ENCODE data around the gene IL15RA. TPM values are rescaled to one million over a fixed set of nuclear protein-coding genes. Genes with fewer than 3 reads are reported as not detected.
"Not testable (repeated sequence)": the region's sequence is repeated elsewhere in the genome, so short reads cannot be mapped to it uniquely, and the experiment has no call there.

The IL15RA gene
- total RNA-seq, 1 donor from 2014 or later = 41.0 TPM

GRCh38 chr10:5963591-5963990 lies 13.8 kb downstream of the IL15RA start:
- Histone ChIP-seq H3K4me3 (no peak overlapping the region), H3K4me1 (peaks cover 5% of the 10 kb centered on the region), H3K27ac (no peak overlapping the region), H3K27me3 (no peaks in the 10 kb centered on the region), H3K36me3 (peaks cover 0 to 29% of the 10 kb centered on the region in 2 donors), H3K9me3 (no peaks in the 10 kb centered on the region)
- intact Hi-C loops (cut with DNase I) = no loop called here
- TF ChIP-seq, protein P1, sequence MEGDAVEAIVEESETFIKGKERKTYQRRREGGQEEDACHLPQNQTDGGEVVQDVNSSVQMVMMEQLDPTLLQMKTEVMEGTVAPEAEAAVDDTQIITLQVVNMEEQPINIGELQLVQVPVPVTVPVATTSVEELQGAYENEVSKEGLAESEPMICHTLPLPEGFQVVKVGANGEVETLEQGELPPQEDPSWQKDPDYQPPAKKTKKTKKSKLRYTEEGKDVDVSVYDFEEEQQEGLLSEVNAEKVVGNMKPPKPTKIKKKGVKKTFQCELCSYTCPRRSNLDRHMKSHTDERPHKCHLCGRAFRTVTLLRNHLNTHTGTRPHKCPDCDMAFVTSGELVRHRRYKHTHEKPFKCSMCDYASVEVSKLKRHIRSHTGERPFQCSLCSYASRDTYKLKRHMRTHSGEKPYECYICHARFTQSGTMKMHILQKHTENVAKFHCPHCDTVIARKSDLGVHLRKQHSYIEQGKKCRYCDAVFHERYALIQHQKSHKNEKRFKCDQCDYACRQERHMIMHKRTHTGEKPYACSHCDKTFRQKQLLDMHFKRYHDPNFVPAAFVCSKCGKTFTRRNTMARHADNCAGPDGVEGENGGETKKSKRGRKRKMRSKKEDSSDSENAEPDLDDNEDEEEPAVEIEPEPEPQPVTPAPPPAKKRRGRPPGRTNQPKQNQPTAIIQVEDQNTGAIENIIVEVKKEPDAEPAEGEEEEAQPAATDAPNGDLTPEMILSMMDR (IDR thresholded peaks at IDR 0.05) = no peak
- no peak for TF ChIP-seq POLR2AphosphoS5 (IDR thresholded peaks at IDR 0.05; ENCODE audit: insufficient read depth in 1 of 2, low read depth in 1 of 2)
- no peak for TF ChIP-seq POLR2A (IDR thresholded peaks at IDR 0.05)
- no peak for DNase-seq (ENCODE audit: extremely low spot score in 2 of 2)

DNA sequence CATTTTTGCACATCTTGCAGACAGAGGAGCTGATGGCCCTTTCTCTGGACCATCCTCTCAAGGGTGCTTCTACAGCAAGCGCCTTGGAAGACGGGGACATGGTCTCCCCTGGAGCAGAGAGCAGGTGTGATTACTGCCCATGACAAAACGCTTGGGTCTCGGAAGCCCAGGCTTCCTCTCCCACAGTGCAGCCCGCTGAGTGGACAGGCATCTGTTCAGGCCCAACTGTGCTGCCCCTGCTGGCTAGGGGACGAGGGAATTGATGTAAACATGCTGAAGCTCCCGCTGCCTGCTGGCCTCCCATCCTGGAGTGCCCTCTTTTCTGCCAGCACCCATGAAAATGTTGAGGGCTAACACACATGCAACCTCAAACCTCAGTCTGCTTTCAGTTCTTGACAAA lies 14.3 kb downstream of the IL15RA start:
- peaks cover 0 to 34% of the 10 kb centered on the region in 2 donors for H3K36me3 ChIP-seq
- H3K4me1 ChIP-seq = peaks cover 4% of the 10 kb centered on the region
- no peak overlapping the region for H3K4me3 ChIP-seq
- intact Hi-C loops (cut with DNase I) = no loop called here
- H3K9me3 ChIP-seq = no peaks in the 10 kb centered on the region
- H3K27me3 ChIP-seq = no peaks in the 10 kb centered on the region
- H3K27ac ChIP-seq = no peak overlapping the region
- DNase-seq (ENCODE audit: extremely low spot score in 2 of 2) = no peak
- TF ChIP-seq POLR2A (IDR thresholded peaks at IDR 0.05) (no peak), POLR2AphosphoS5 (IDR thresholded peaks at IDR 0.05; ENCODE audit: insufficient read depth in 1 of 2, low read depth in 1 of 2) (no peak)

- H3K9me3 ChIP-seq; DNase-seq (ENCODE audit: extremely low spot score in 2 of 2); H3K4me1 ChIP-seq; H3K4me3 ChIP-seq; H3K27ac ChIP-seq; H3K27me3 ChIP-seq; intact Hi-C loops (cut with DNase I): not testable (repeated sequence)
- peaks cover 0 to 40% of the 10 kb centered on the region in 2 donors for H3K36me3 ChIP-seq
Measured at GRCh38 chr10:5962358-5962940, 14.9 kb downstream of the IL15RA start.

- Histone ChIP-seq H3K4me3 (no peak overlapping the region), H3K36me3 (peaks cover 0 to 40% of the 10 kb centered on the region in 2 donors), H3K27me3 (no peaks in the 10 kb centered on the region), H3K4me1 (no peaks in the 10 kb centered on the region), H3K9me3 (no peaks in the 10 kb centered on the region), H3K27ac (no peak overlapping the region)
- TF ChIP-seq POLR2A (IDR thresholded peaks at IDR 0.05) = no peak
- TF ChIP-seq POLR2AphosphoS5 (IDR thresholded peaks at IDR 0.05; ENCODE audit: insufficient read depth in 1 of 2, low read depth in 1 of 2) = no peak
- TF ChIP-seq, protein P1 (IDR thresholded peaks at IDR 0.05) = no peak
- DNase-seq (ENCODE audit: extremely low spot score in 2 of 2) = no peak
- intact Hi-C loops (cut with DNase I) = no loop called here
Measured at GRCh38 chr10:5961405-5962100, 15.8 kb downstream of the IL15RA start.

- H3K27me3 ChIP-seq; H3K4me3 ChIP-seq; intact Hi-C loops (cut with DNase I); DNase-seq (ENCODE audit: extremely low spot score in 2 of 2); H3K27ac ChIP-seq; H3K9me3 ChIP-seq; H3K4me1 ChIP-seq: not testable (repeated sequence)
- peaks cover 0 to 45% of the 10 kb centered on the region in 2 donors for H3K36me3 ChIP-seq
Measured at GRCh38 chr10:5960973-5961275, 16.4 kb downstream of the IL15RA start.

GRCh38 chr10:5960070-5960972 lies 17.0 kb downstream of the IL15RA start:
- H3K27ac ChIP-seq = no peak overlapping the region
- H3K4me3 ChIP-seq = no peak overlapping the region
- no peak for DNase-seq (ENCODE audit: extremely low spot score in 2 of 2)
- H3K36me3 ChIP-seq = peaks cover 0 to 46% of the 10 kb centered on the region in 2 donors
- no peak for TF ChIP-seq POLR2AphosphoS5 (IDR thresholded peaks at IDR 0.05; ENCODE audit: insufficient read depth in 1 of 2, low read depth in 1 of 2)
- TF ChIP-seq POLR2A (IDR thresholded peaks at IDR 0.05) = no peak
- TF ChIP-seq, protein P1 (IDR thresholded peaks at IDR 0.05) = no peak
- H3K27me3 ChIP-seq = no peaks in the 10 kb centered on the region
- H3K4me1 ChIP-seq = no peaks in the 10 kb centered on the region
- intact Hi-C loops (cut with DNase I) = no loop called here
- H3K9me3 ChIP-seq = no peaks in the 10 kb centered on the region
